Stomach (tissue), 4 donors: Measurements from ENCODE around the gene NRG2.

Experiments
- EP300 ChIP-seq: sonication (generic); formaldehyde crosslinking; IDR thresholded peaks from one replicate; pipeline ENCODE4 v1.6.1; 2017; ENCODE audit warnings: antibody characterized with exemption
- POLR2A ChIP-seq, 4 donors: fragments of 450-650 bp; IDR thresholded peaks; one replicate each; pipeline ENCODE4 v1.6.1; 2016; ENCODE audit warnings: antibody characterized with exemption in 4 of 4, control low read depth in 2 of 4, mild to moderate bottlenecking in 1 of 4, moderate library complexity in 1 of 4
- TF ChIP-seq, protein P1 (sequence below), 7 experiments: fragments of 450-650 bp in 4 of 7; fragments of 200-600 bp in 3 of 7; sonication (generic) in 3 of 7; IDR thresholded peaks; one replicate each; pipeline ENCODE4 v1.5.1; 2016 to 2019; ENCODE audit warnings: antibody characterized with exemption in 7 of 7, control low read depth in 2 of 7, mild to moderate bottlenecking in 1 of 7

DNA sequence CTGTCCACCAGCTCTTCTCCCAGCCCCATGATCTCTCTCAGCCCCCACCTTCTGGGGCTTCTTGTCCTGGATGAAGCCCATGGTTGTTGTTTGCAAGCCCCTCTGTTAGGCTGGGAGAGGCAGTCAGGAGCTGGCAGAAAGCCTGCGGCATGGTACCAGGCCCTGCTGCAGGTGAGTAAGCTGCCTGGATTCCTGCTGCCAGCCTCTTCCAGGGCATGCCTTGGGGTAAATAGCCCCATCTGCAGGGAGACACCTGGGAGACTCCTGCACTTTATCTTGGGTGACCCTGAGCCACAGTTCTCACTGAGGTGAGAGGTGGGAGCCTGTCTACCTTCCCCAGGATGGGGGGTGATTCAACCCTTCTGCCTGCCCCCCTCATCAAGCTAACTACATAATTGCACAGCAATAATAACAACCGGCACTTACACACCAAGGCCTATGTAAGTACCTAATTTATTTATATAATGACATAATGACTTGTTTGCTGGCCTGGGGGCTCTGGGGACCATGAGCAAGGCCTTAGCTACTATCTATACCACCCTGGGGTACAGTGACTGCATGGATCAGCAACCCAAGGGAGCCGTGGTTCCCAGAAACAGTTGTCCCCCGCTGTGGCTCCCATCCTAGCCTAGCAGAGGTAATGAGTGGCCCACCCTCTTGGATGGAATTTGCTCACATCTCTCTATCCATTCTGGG lies 131.5 kb downstream of the NRG2 start:
- TF ChIP-seq, protein P1, sequence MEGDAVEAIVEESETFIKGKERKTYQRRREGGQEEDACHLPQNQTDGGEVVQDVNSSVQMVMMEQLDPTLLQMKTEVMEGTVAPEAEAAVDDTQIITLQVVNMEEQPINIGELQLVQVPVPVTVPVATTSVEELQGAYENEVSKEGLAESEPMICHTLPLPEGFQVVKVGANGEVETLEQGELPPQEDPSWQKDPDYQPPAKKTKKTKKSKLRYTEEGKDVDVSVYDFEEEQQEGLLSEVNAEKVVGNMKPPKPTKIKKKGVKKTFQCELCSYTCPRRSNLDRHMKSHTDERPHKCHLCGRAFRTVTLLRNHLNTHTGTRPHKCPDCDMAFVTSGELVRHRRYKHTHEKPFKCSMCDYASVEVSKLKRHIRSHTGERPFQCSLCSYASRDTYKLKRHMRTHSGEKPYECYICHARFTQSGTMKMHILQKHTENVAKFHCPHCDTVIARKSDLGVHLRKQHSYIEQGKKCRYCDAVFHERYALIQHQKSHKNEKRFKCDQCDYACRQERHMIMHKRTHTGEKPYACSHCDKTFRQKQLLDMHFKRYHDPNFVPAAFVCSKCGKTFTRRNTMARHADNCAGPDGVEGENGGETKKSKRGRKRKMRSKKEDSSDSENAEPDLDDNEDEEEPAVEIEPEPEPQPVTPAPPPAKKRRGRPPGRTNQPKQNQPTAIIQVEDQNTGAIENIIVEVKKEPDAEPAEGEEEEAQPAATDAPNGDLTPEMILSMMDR (IDR thresholded peaks at IDR 0.05), result no peak
- no peak for TF ChIP-seq EP300
- no peak for TF ChIP-seq POLR2A (IDR thresholded peaks at IDR 0.05)
